IgD-negative memory B cell (primary cell): ENCODE data around the gene IFI44L. TPM values are rescaled to one million over a fixed set of nuclear protein-coding genes. Genes with fewer than 3 reads are reported as not detected.

ENCODE experiments used
- H3K27ac Mint-ChIP-seq, 3 donors: one replicate each; pipeline ENCODE4 v1.8.0; 2020 to 2022; ENCODE audit warnings: mild to moderate bottlenecking in 3 of 3, mixed read lengths in 3 of 3, moderate library complexity in 1 of 3
- H3K27me3 Mint-ChIP-seq: one replicate; pipeline ENCODE4 v1.8.0; 2021; ENCODE audit warnings: mixed read lengths
- H3K36me3 Mint-ChIP-seq: one replicate; pipeline ENCODE4 v1.8.0; 2020; ENCODE audit warnings: mild to moderate bottlenecking, mixed read lengths
- H3K4me1 Mint-ChIP-seq, 3 donors: one replicate each; pipeline ENCODE4 v1.8.0; 2020 to 2022; ENCODE audit warnings: mixed read lengths in 3 of 3, mild to moderate bottlenecking in 1 of 3
- H3K4me3 Mint-ChIP-seq, 4 donors: one replicate each; pipeline ENCODE4 v1.8.0; 2020 to 2022; ENCODE audit warnings: mild to moderate bottlenecking in 4 of 4, mixed read lengths in 4 of 4, moderate library complexity in 3 of 4
- H3K9me3 Mint-ChIP-seq, 3 donors: one replicate each; pipeline ENCODE4 v1.8.0; 2020 to 2021; ENCODE audit warnings: mixed read lengths in 3 of 3, mild to moderate bottlenecking in 1 of 3
- polyA plus RNA-seq: library from polyadenylated mRNA; unstranded; fragments of 300-500 nt; fragmentation: Illumina TruSeq; gene quantifications from one replicate; pipeline ENCODE4 v1.2.3, GENCODE V29; 2021

The IFI44L gene
- 9.3 TPM for polyA plus RNA-seq

DNA sequence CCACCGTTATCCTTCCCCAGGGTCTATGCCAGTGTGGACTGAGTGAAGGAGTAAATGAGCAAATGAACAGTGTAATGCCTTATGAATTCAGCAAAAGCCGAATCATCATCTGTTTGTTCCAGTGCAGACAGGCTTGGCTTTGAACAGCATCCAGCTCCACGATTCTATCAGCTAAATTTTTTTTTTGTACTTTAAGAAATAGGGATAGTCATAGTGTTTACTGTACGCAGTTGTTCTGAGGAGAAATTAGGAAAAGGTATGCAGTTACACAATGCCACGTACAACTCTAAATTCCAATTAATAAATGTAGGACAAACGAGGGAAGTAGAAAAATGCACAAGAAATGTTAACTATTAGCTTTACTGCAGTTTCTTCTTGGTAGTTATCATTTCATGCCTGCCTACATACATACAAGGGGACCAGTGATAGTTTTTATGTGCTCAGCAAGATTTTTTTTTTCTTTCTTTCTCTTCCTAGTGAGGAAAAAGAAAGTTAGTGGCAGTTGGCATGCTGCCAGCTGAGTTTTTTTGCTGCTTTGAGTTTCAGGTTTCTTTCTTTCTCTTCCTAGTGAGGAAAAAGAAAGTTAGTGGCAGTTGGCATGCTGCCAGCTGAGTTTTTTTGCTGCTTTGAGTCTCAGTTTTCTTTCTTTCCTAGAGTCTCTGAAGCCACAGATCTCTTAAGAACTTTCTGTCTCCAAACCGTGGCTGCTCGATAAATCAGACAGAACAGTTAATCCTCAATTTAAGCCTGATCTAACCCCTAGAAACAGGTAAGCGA lies at the start of gene IFI44L:
Gene IFI44L (plus strand): TSS at position 646 of the 777 bp plus-strand sequence. CDS start 7,468 bp downstream, outside the sequence.
- Mint-ChIP-seq H3K9me3 (no peaks in the 10 kb centered on the region), H3K27me3 (no peaks in the 10 kb centered on the region), H3K27ac (peak within 1 kb of the TSS; percentile 43 to 96 (median 88)), H3K36me3 (no peaks in the 10 kb centered on the region), H3K4me1 (peaks cover 31 to 39% (median 35%) of the 10 kb centered on the region in 3 donors), H3K4me3 (peak within 1 kb of the TSS; percentile 77 to 87 (median 81))

DNA sequence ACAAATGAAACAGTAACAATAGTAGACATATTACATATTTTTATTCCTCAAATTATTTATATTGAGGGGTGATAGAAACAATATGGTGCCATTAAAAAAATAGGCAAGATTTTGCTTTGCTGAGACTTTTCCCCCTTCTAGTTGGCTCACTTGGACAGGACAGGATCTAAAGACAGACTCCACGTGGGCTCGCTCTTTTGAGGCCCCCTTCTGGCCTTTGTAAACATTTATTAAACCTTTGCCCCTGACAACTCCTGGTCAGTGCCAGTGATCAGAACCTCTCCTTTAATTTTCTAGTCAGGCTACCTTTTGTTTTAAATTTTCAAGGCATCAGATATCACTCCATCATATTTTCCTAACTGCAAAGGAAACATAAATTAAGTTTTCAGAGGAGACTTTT lies 49.7 kb upstream of the IFI44L start:
- Mint-ChIP-seq H3K4me3 (no peak overlapping the region), H3K4me1 (peaks cover 0 to 2% (median 0%) of the 10 kb centered on the region in 3 donors), H3K27me3 (peaks cover 2% of the 10 kb centered on the region), H3K36me3 (no peaks in the 10 kb centered on the region), H3K27ac (no peak overlapping the region), H3K9me3 (peaks cover 0 to 5% (median 3%) of the 10 kb centered on the region in 3 donors)

DNA sequence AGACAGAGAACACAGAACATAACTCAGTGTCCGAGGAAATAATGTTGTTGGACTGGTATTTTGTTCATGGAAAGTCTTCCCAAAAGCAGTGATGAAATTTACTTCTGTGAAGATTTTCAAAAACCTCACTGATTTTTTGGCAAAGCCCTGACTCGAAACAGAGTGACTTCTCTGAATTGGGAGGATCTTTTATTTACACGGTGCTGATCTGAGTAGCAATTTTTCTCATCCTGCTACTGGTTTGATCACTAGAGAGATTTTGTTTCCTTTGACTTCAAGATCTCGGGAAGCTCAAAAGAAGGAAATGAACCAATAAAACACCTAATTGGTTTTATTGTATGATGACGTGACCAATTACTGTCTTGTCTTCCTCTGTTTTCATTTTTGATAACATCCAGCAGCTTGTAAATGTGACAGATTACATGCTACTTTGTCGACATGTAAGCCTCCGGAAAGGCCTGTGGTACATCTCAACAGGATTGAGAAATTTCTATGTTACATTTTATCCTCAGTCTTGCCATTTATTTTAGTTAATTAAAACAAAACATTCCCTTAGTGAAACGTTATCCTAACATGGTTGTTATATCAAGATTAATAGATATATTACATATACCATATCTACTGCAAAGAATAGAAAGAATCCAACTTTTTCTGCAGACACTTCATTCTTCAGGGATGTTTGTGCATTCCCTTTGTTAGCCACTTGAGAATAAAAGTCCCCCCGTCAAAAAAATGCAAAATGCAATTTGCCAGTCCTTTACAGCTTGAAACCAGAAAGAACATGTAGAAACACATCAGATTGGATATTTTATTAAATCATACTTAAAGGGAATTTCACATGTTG lies 42.8 kb upstream of the IFI44L start:
- Mint-ChIP-seq H3K27ac (no peak overlapping the region), H3K27me3 (no peaks in the 10 kb centered on the region), H3K4me1 (no peaks in the 10 kb centered on the region), H3K9me3 (peaks cover 0 to 7% (median 5%) of the 10 kb centered on the region in 3 donors), H3K36me3 (no peaks in the 10 kb centered on the region), H3K4me3 (no peak overlapping the region)

DNA sequence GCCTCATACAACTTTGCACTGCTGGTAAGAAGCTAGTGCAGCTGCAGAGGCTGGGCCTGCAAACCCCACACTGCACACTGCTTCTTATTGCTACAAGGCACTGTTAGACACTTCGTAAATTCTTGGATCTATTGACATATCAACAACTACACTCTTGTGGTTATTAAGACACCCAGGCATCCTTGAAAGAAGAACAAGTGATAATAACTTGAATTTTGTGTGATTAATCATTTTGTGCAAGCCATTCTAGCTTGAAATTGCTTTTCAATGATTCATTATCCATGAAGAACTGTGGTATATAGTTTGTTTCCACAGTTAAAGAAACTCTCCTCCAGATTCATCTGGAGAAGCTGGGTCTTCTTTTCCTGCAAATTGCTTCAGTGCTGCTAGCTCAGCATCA lies 33.7 kb upstream of the IFI44L start:
- no peak overlapping the region for H3K27ac Mint-ChIP-seq
- H3K36me3 Mint-ChIP-seq = no peaks in the 10 kb centered on the region
- no peaks in the 10 kb centered on the region for H3K27me3 Mint-ChIP-seq
- H3K4me3 Mint-ChIP-seq = no peak overlapping the region
- H3K9me3 Mint-ChIP-seq = no peaks in the 10 kb centered on the region
- no peaks in the 10 kb centered on the region for H3K4me1 Mint-ChIP-seq

DNA sequence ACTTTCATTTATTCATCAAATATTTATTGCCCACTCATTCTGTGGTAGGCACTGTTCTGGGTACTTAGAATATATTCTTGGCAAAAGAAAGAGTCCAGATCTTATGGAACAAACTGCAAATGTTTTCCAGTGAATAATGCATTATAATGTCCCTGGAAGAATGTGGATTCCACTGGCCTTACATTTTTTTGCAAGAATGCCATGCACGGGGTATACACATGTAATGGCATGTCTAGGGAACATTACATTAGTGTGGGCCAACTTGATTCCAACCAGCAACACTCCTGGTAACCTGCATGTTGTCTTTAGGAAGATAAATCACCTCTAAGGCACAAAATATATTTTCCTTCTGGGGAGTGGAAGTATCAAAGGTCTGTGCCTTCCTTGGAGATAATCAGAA lies 33.0 kb upstream of the IFI44L start:
- no peaks in the 10 kb centered on the region for H3K9me3 Mint-ChIP-seq
- no peaks in the 10 kb centered on the region for H3K4me1 Mint-ChIP-seq

DNA sequence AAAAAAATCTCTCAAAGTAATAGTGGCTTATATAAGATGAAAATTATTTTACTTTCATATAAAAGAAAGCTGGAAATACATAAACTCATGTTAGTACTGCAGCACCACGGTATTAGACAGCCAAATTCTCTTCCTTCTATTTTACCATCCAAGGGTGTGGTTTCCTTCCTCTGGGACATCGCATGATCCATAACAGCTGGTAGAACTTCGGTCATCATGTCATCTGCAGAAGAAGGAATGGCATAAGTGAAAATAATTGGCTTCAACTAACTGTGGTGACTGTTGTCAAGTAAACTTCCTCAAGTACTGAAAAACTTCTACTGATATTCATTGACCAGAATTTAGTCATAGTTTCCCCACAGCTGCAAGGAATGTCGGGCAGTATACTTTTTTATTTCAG lies 28.3 kb upstream of the IFI44L start:
- no peaks in the 10 kb centered on the region for H3K27me3 Mint-ChIP-seq
- peaks cover 0 to 5% (median 2%) of the 10 kb centered on the region in 3 donors for H3K9me3 Mint-ChIP-seq
- H3K4me1 Mint-ChIP-seq = no peaks in the 10 kb centered on the region
- H3K27ac Mint-ChIP-seq = no peak overlapping the region
- no peaks in the 10 kb centered on the region for H3K36me3 Mint-ChIP-seq
- no peak overlapping the region for H3K4me3 Mint-ChIP-seq

More for the DNA sequence above, 33.0 kb upstream of the IFI44L start:
- Mint-ChIP-seq H3K4me3 (no peak overlapping the region), H3K36me3 (no peaks in the 10 kb centered on the region), H3K27ac (no peak overlapping the region), H3K27me3 (no peaks in the 10 kb centered on the region)

DNA sequence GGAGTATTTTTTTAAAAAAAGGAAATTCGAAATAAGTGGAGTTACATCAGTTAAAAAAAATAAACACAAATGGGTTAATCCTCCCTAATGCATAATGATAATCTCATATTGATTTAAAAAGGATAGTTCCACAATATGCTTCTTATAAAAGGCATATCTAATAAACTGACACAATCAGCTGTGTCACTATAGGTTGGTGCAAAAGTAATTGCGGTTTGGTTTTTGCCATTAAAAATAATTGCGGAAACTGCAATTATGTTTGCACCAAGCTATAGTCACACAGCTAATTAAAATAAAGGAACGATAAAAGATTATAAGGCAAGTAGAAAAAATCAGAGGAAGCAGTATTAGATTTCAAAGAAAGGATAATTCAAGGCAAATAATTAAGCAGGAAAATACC lies 21.0 kb upstream of the IFI44L start:
- Mint-ChIP-seq H3K4me3 (no peak overlapping the region), H3K27me3 (no peaks in the 10 kb centered on the region), H3K4me1 (no peaks in the 10 kb centered on the region), H3K27ac (no peak overlapping the region), H3K9me3 (peaks cover 0 to 5% (median 2%) of the 10 kb centered on the region in 3 donors), H3K36me3 (no peaks in the 10 kb centered on the region)

DNA sequence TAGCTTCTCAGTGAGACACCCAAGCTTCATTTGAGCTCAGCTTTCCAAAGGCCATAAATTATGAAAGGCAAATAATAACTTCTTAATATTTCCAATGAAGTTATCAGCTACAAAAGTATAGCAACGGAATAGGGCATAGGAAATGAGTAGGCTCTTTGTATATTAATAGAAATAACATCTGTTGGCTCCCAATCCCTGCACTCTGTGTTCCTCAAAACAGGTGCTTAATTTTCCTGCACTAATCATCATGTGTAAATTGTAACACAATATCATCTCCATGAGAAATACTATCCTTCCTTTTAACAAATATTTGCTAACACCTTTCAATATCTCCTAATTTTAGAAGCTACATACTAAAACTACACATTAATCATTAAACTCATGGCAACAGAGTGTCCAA lies 19.2 kb upstream of the IFI44L start:
- H3K36me3 Mint-ChIP-seq = no peaks in the 10 kb centered on the region
- H3K4me1 Mint-ChIP-seq = no peaks in the 10 kb centered on the region
- no peak overlapping the region for H3K27ac Mint-ChIP-seq
- no peaks in the 10 kb centered on the region for H3K27me3 Mint-ChIP-seq
- H3K9me3 Mint-ChIP-seq = no peaks in the 10 kb centered on the region
- no peak overlapping the region for H3K4me3 Mint-ChIP-seq

DNA sequence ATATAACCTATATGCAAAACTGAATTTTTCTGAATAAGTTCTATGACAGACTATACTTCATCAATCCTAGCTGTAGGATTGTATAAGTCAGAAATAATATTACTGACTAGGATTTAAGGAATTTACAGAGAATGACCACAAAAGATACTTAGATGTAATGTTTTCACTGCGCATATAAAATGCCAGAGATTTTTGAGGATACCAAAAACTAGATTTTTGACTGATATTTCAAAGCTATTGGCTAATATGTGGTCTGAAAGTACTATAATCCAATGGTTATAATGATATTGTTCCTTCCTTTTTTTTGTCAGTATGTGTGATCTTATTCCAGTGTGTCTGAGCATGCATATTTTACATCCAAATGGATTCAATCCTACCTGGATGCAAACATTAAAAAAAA lies 17.0 kb upstream of the IFI44L start:
- no peak overlapping the region for H3K27ac Mint-ChIP-seq
- H3K4me1 Mint-ChIP-seq = no peaks in the 10 kb centered on the region
- no peaks in the 10 kb centered on the region for H3K36me3 Mint-ChIP-seq
- H3K27me3 Mint-ChIP-seq = no peaks in the 10 kb centered on the region
- no peak overlapping the region for H3K4me3 Mint-ChIP-seq
- no peaks in the 10 kb centered on the region for H3K9me3 Mint-ChIP-seq

DNA sequence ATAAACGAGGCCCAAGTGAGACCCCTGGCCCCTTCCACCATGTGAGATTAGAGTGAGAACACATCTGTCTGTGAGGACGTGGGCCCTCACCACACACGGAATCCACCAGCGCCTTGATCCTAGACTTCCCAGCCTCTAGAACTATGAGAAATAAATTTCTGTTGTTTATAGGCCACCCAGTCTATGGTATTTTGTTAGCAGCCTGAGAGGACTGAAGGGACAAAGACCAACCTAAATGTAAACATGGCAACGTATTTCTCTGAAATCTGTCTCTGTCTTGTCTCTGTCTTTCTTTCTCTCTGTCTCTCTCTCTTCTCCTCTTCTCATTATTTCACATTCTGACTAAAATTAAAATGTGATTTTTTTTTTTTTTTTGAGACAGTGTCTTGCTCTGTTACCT lies 15.6 kb upstream of the IFI44L start:
- Mint-ChIP-seq H3K4me3 (no peak overlapping the region), H3K27me3 (no peaks in the 10 kb centered on the region), H3K4me1 (no peaks in the 10 kb centered on the region), H3K36me3 (no peaks in the 10 kb centered on the region), H3K27ac (no peak overlapping the region), H3K9me3 (no peaks in the 10 kb centered on the region)

DNA sequence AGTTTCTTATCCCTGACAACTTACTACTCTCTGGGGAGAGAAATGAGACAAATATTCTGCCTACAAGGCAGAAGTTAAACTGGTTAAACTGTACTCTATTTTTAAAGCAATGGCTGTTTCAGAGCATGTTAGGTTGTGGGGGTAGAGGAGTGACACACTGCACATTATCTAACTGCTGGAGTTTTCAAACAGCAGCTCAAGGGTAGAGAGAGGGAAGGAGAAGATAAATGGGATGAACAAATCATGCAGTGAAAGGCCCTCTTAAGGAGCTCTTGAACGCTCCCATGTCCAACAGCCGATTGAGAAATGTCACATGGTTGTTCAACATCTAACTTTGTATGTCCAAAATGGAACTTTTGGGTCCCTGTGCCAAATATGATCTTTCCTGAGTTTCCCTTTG lies 14.0 kb upstream of the IFI44L start:
- Mint-ChIP-seq H3K36me3 (no peaks in the 10 kb centered on the region), H3K27ac (no peak overlapping the region), H3K4me3 (no peak overlapping the region), H3K27me3 (no peaks in the 10 kb centered on the region), H3K4me1 (no peaks in the 10 kb centered on the region), H3K9me3 (no peaks in the 10 kb centered on the region)

DNA sequence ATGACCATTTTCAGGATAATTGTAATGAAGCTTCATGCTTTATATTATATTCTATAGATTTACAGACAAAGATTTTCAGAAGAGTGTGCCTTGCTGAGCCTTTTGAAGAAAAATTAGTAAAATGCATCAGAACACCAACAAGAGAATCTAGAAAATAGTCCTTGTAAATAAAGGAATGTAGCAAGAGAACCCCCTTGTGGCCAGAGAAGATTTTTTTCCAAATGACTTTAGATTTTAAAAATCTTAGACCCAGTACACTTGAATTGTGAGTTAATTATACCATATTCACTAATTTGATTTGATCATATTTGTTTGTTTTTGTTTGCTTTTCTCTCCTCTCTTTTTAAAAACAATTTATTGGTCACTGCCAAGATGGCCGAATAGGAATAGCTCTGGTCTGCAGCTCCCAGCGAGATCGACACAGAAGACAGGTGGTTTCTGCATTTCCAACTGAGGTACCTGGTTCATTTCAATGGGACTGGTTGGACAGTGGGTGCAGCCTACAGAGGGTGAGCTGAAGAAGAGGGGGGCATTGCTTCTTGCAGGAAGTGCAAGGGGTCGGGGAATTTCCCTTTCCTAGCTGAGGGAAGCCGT lies 12.8 kb upstream of the IFI44L start:
- H3K27ac Mint-ChIP-seq = no peak overlapping the region
- H3K9me3 Mint-ChIP-seq = no peaks in the 10 kb centered on the region
- H3K36me3 Mint-ChIP-seq = no peaks in the 10 kb centered on the region
- H3K4me1 Mint-ChIP-seq = no peaks in the 10 kb centered on the region
- no peak overlapping the region for H3K4me3 Mint-ChIP-seq
- H3K27me3 Mint-ChIP-seq = no peaks in the 10 kb centered on the region

DNA sequence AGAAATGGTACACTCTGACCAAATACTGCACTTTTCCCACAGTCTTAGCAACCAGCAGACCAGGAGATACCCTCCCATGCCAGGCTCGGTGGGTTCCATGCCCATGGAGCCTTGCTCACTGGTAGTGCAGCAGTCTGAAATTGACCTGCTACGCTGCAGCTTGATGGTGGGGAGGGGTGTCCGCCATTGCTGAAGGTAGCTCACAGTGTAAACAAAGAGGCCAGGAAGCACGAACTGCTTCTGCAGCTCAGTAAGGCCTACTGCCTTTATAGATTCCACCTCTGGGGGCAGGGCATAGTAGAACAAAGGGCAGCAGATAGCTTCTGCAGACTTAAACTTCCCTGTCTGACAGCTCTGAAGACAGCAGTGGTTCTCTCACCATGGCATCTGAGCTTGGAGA lies 12.3 kb upstream of the IFI44L start:
- no peaks in the 10 kb centered on the region for H3K9me3 Mint-ChIP-seq
- H3K27me3 Mint-ChIP-seq = no peaks in the 10 kb centered on the region
- no peak overlapping the region for H3K4me3 Mint-ChIP-seq
- H3K27ac Mint-ChIP-seq = no peak overlapping the region
- no peaks in the 10 kb centered on the region for H3K4me1 Mint-ChIP-seq
- no peaks in the 10 kb centered on the region for H3K36me3 Mint-ChIP-seq

DNA sequence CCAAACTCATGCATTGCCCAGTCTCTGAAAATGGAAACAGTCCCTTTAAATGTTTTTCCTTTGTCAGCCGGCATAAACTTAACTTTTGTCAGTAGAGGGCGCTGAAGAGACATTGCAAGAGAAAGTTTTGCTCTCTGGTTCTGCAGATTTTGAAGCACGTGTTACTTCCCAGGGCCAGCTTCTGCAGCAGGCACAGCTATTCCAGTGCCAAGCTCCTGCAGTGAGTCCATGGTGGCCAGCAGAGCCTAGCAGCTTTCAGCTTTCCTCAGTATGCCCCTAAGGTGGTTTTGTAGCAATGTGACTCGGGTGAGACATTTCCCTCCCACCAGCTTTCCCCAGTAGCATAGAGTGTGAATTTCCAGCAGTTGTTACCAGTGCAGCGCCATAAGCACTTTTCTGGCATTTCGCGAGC lies 2.6 kb upstream of the IFI44L start:
- Mint-ChIP-seq H3K4me1 (peaks cover 17 to 30% (median 29%) of the 10 kb centered on the region in 3 donors), H3K4me3 (peak overlapping the region in 2 of 4 donors; percentile 14 to 65), H3K27ac (no peak overlapping the region), H3K36me3 (no peaks in the 10 kb centered on the region), H3K27me3 (no peaks in the 10 kb centered on the region), H3K9me3 (no peaks in the 10 kb centered on the region)

DNA sequence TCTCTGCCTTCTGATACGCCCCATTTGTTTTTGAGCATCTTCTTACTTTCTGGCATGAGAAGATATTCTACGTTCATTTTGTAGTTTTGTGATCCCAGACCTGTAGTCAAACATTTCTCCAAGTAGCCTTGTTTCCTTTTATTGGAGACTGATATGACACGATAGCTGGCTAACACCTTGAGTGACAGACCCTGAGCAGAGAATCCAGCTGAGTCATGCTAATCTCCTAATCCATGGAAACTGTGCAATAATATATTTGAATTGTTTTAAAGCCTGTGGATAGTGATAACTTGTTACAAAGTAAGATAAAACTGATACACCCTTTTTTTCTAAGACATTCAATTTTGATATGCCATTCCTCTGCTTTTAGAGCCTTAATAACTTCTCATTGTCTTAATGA lies 1.2 kb upstream of the IFI44L start:
- Mint-ChIP-seq H3K36me3 (no peaks in the 10 kb centered on the region), H3K4me1 (peaks cover 28 to 35% (median 31%) of the 10 kb centered on the region in 3 donors), H3K27me3 (no peaks in the 10 kb centered on the region), H3K4me3 (peak overlapping the region in 3 of 4 donors; percentile 31 to 83 (median 65)), H3K9me3 (no peaks in the 10 kb centered on the region), H3K27ac (peak overlapping the region in 2 of 3 donors; percentile 88 to 96)
